ENCODE data around the gene NDUFB10.

DNA sequence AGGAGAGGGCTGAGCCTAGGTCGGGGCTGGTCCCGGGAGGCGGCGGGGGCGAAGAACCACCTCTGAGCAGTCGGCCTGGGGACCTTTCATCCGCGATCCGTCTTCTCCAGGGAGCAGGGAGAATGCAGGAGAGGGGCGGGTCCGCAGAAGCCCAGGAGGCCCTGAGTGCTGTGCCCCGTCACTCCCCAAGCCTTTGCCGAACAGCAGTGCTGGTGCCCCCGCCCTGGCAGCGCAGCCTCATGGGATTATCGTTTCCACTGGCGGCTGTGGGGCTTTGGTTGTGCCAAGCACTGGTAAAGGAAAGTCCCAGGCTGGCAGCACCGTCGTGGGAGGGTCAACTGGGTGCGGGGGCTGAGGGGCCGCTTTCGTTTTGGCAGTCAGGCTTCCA is 13.1 kb downstream of the NDUFB10 start:
- TF ChIP-seq, protein P1, sequence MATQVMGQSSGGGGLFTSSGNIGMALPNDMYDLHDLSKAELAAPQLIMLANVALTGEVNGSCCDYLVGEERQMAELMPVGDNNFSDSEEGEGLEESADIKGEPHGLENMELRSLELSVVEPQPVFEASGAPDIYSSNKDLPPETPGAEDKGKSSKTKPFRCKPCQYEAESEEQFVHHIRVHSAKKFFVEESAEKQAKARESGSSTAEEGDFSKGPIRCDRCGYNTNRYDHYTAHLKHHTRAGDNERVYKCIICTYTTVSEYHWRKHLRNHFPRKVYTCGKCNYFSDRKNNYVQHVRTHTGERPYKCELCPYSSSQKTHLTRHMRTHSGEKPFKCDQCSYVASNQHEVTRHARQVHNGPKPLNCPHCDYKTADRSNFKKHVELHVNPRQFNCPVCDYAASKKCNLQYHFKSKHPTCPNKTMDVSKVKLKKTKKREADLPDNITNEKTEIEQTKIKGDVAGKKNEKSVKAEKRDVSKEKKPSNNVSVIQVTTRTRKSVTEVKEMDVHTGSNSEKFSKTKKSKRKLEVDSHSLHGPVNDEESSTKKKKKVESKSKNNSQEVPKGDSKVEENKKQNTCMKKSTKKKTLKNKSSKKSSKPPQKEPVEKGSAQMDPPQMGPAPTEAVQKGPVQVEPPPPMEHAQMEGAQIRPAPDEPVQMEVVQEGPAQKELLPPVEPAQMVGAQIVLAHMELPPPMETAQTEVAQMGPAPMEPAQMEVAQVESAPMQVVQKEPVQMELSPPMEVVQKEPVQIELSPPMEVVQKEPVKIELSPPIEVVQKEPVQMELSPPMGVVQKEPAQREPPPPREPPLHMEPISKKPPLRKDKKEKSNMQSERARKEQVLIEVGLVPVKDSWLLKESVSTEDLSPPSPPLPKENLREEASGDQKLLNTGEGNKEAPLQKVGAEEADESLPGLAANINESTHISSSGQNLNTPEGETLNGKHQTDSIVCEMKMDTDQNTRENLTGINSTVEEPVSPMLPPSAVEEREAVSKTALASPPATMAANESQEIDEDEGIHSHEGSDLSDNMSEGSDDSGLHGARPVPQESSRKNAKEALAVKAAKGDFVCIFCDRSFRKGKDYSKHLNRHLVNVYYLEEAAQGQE (IDR thresholded peaks at IDR 0.05; ENCODE audit: insufficient read depth in 1 of 2, low read depth in 2 of 2, low read length in 1 of 2), result no peak
- TF ChIP-seq CTCF (IDR thresholded peaks at IDR 0.05), result no peak
